HEK293 (cell line): Measurements from ENCODE around the gene GRK5.
"Not testable (repeated sequence)": the region's sequence is repeated elsewhere in the genome, so short reads cannot be mapped to it uniquely, and the experiment has no call there.

Experiments used
- CTCF ChIA-PET: fragments of 350-600 bp; formaldehyde crosslinking; extraction: SDS; loops from one replicate; lab custom pipeline; 2021; ENCODE audit warnings: antibody characterized with exemption; lab: Yijun Ruan, JAX
- POLR2A ChIA-PET: fragments of 300-600 bp; formaldehyde crosslinking; extraction: SDS; loops from one replicate; lab custom pipeline; 2020; ENCODE audit warnings: antibody characterized with exemption, inconsistent platforms; lab: Yijun Ruan, JAX
- H3K27ac ChIP-seq: fragments of 200-500 bp; sonication (Bioruptor generic); 2 replicates; pipeline ENCODE4 v1.5.1; 2014; ENCODE audit warnings: low read depth, low read length, control low read depth, inconsistent platforms; ENCODE audit errors: extremely low read depth
- H3K36me3 ChIP-seq, 2 experiments: fragments of 200-500 bp in 1 of 2; sonication (Bioruptor generic) in 1 of 2; 1 replicate in 1 of 2; 2 replicates in 1 of 2; pipeline ENCODE4 v1.5.1; 2014 to 2017; ENCODE audit warnings: inconsistent platforms in 2 of 2, low read length in 2 of 2; ENCODE audit not compliant: control insufficient read depth in 2 of 2, insufficient read depth in 1 of 2
- H3K4me1 ChIP-seq: fragments of 200-500 bp; sonication (Bioruptor generic); 2 replicates; pipeline ENCODE4 v1.5.1; 2014; ENCODE audit warnings: mild to moderate bottlenecking, low read length, inconsistent platforms; ENCODE audit not compliant: control insufficient read depth, insufficient read depth
- H3K4me3 ChIP-seq: 2 replicates; pipeline ENCODE4 v1.5.1; 2011; ENCODE audit warnings: low read depth, mild to moderate bottlenecking, control low read depth, low read length, moderate library complexity
- H3K9me3 ChIP-seq: fragments of 200-500 bp; sonication (Bioruptor generic); 2 replicates; pipeline ENCODE4 v1.5.1; 2014; ENCODE audit warnings: low read depth, low read length, inconsistent platforms; ENCODE audit not compliant: control insufficient read depth, insufficient read depth
- GLIS1 ChIP-seq: fragments of 450-650 bp; formaldehyde crosslinking; IDR thresholded peaks from 2 replicates; pipeline ENCODE4 v1.5.1; 2016; ENCODE audit warnings: missing biosample characterization, missing genetic modification characterization
- MEIS1 ChIP-seq: sonication (generic); formaldehyde crosslinking; IDR thresholded peaks from 2 replicates; pipeline ENCODE4 v1.8.1; 2022; ENCODE audit warnings: missing genetic modification reagents, mild to moderate bottlenecking, borderline replicate concordance
- SETDB1 ChIP-seq: IDR thresholded peaks from one replicate; pipeline ENCODE4 v1.6.1; 2017; ENCODE audit warnings: mild to moderate bottlenecking, low read length, moderate library complexity, mixed read lengths; ENCODE audit not compliant: insufficient read length
- ZNF112 ChIP-seq: fragments of 450-650 bp; formaldehyde crosslinking; IDR thresholded peaks from 2 replicates; pipeline ENCODE4 v1.5.0; 2017; ENCODE audit warnings: missing biosample characterization, missing genetic modification characterization
- ZNF121 ChIP-seq: fragments of 450-650 bp; formaldehyde crosslinking; IDR thresholded peaks from 2 replicates; pipeline ENCODE4 v1.5.1; 2016; ENCODE audit warnings: missing biosample characterization, missing genetic modification characterization
- ZNF132 ChIP-seq: fragments of 450-650 bp; formaldehyde crosslinking; IDR thresholded peaks from 2 replicates; pipeline ENCODE4 v1.5.1; 2017; ENCODE audit warnings: missing biosample characterization, missing genetic modification characterization, borderline replicate concordance
- ZNF155 ChIP-seq: fragments of 450-650 bp; formaldehyde crosslinking; IDR thresholded peaks from 2 replicates; pipeline ENCODE4 v1.5.1; 2016; ENCODE audit warnings: missing biosample characterization, missing genetic modification characterization
- ZNF174 ChIP-seq: fragments of 450-650 bp; formaldehyde crosslinking; IDR thresholded peaks from 2 replicates; pipeline ENCODE4 v1.5.0; 2017; ENCODE audit warnings: missing biosample characterization, mild to moderate bottlenecking, missing genetic modification characterization
- ZNF175 ChIP-seq: fragments of 450-650 bp; formaldehyde crosslinking; IDR thresholded peaks from 2 replicates; pipeline ENCODE4 v1.5.1; 2016; ENCODE audit warnings: missing biosample characterization, missing genetic modification characterization
- ZNF202 ChIP-seq: fragments of 450-650 bp; formaldehyde crosslinking; IDR thresholded peaks from 2 replicates; pipeline ENCODE4 v1.5.1; 2016; ENCODE audit warnings: missing biosample characterization, missing genetic modification characterization, borderline replicate concordance
- ZNF518A ChIP-seq: fragments of 450-650 bp; formaldehyde crosslinking; conservative IDR thresholded peaks from 2 replicates; pipeline ENCODE4 v1.5.1; 2016; ENCODE audit warnings: low read depth, missing biosample characterization, missing genetic modification characterization
- ZNF558 ChIP-seq: fragments of 450-650 bp; formaldehyde crosslinking; IDR thresholded peaks from 2 replicates; pipeline ENCODE4 v1.5.1; 2016; ENCODE audit warnings: missing biosample characterization, missing genetic modification characterization
- ZNF561 ChIP-seq: fragments of 450-650 bp; IDR thresholded peaks from 2 replicates; pipeline ENCODE4 v1.5.1; 2018; ENCODE audit warnings: missing biosample characterization, missing genetic modification characterization, borderline replicate concordance
- ZNF660 ChIP-seq: fragments of 450-650 bp; IDR thresholded peaks from 2 replicates; pipeline ENCODE4 v1.5.1; 2018; ENCODE audit warnings: missing biosample characterization, mild to moderate bottlenecking, missing genetic modification characterization
- ZNF747 ChIP-seq: fragments of 450-650 bp; formaldehyde crosslinking; IDR thresholded peaks from 2 replicates; pipeline ENCODE4 v1.5.1; 2016; ENCODE audit warnings: missing biosample characterization, missing genetic modification characterization
- ZNF792 ChIP-seq: fragments of 450-650 bp; formaldehyde crosslinking; IDR thresholded peaks from 2 replicates; pipeline ENCODE4 v1.5.1; 2016; ENCODE audit warnings: missing biosample characterization, missing genetic modification characterization
- ZNF830 ChIP-seq: fragments of 450-650 bp; IDR thresholded peaks from 2 replicates; pipeline ENCODE4 v1.5.0; 2018; ENCODE audit warnings: missing biosample characterization, missing genetic modification characterization, low read depth, mild to moderate bottlenecking, moderate library complexity

The GRK5 gene

DNA sequence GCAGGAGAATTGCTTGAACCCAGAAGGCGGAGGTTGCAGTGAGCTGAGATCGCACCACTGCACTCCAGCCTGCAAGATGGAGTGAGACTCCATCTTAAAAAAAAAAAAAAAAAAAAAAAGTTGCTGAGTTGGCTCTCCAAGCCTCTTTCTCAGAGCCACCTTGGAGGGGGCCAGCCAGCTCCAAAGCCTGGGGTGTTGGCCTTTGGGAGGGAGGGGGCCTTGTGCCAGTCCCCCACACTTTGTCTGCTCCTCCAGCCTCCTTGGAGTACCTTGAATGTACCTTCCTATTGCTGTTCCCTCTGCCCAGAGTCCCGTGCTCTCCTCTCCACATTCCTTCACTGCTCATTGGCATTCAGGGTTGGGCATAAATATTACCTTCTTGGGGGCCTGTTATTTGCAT lies 62.4 kb downstream of the GRK5 start:
- ChIA-PET POLR2A (no interaction called here), CTCF (no interaction called here)
- peaks cover 7% of the 10 kb centered on the region for H3K4me1 ChIP-seq
- H3K27ac ChIP-seq = no peak overlapping the region
- no peak for TF ChIP-seq ZNF175 (tag by site-specific recombination)
- H3K36me3 ChIP-seq = no peaks in the 10 kb centered on the region
- no peak overlapping the region for H3K4me3 ChIP-seq
- H3K9me3 ChIP-seq = no peaks in the 10 kb centered on the region

- Histone ChIP-seq H3K4me3 (no peak overlapping the region), H3K36me3 (no peaks in the 10 kb centered on the region), H3K4me1 (peaks cover 9% of the 10 kb centered on the region), H3K27ac (no peak overlapping the region), H3K9me3 (no peaks in the 10 kb centered on the region)
- TF ChIP-seq ZNF660 (tag by site-specific recombination) (no peak), ZNF747 (no peak)
- POLR2A ChIA-PET = interaction anchor here (1.0 kb wide), 1 partner anchor 64 kb away, joined by 3 read pairs; no protein-coding TSS in a partner anchor
- CTCF ChIA-PET = interaction anchor here (0.7 to 2.7 kb wide), 6 partner anchors 61 to 174 kb away, joined by 3 to 14 read pairs (median 4); partner anchors contain the start of gene GRK5
These were observed 63.5 kb downstream of the GRK5 start for GRCh38 chr10:119270762-119271366.

DNA sequence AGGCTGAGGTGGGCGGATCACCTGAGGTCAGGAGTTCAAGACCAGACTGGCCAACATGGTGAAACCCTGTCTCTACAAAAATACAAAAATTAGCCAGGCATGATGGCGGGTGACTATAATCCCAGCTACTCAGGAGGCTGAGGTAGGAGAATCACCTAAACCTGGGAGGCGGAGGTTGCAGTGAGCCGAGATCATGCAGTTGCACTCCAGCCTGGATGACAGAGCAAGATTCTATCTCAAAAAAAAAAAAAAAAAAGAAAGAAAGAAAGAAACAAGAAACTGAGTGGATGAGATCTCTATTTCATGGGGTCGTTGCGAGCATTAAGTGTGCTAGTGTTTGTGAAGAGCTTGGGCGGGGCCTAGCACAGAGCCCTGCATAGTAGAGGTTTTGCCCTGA lies 65.0 kb downstream of the GRK5 start:
- H3K4me3 ChIP-seq, H3K36me3 ChIP-seq, H3K4me1 ChIP-seq, H3K9me3 ChIP-seq, H3K27ac ChIP-seq: not testable (repeated sequence)
- ChIA-PET CTCF (interaction anchor here (1.1 to 2.7 kb wide), 4 partner anchors 62 to 173 kb away, joined by 3 to 14 read pairs (median 6); partner anchors contain the start of gene GRK5), POLR2A (interaction anchor here (0.6 kb wide), 1 partner anchor 62 kb away, joined by 3 read pairs; no protein-coding TSS in a partner anchor)

GRCh38 chr10:119272736-119273135 lies 65.4 kb downstream of the GRK5 start:
- ChIA-PET POLR2A (interaction anchor here (0.6 kb wide), 1 partner anchor 63 kb away, joined by 3 read pairs; no protein-coding TSS in a partner anchor), CTCF (interaction anchor here (1.1 to 2.7 kb wide), 2 partner anchors 74 to 173 kb away, joined by 4 to 7 read pairs; no protein-coding TSS in a partner anchor)
- Histone ChIP-seq H3K9me3 (no peaks in the 10 kb centered on the region), H3K4me1 (peaks cover 9% of the 10 kb centered on the region), H3K36me3 (no peaks in the 10 kb centered on the region), H3K4me3 (no peak overlapping the region), H3K27ac (no peak overlapping the region)
- TF ChIP-seq ZNF174 (no peak), ZNF792 (no peak), ZNF112 (tag by site-specific recombination) (no peak), GLIS1 (no peak)

- H3K4me1 ChIP-seq = peaks cover 9% of the 10 kb centered on the region
These were observed 66.0 kb downstream of the GRK5 start for GRCh38 chr10:119273413-119273812.

More at GRCh38 chr10:119273413-119273812, 66.0 kb downstream of the GRK5 start:
- ChIA-PET CTCF (interaction anchor here (0.6 to 2.7 kb wide), 4 partner anchors 74 to 215 kb away, joined by 3 to 7 read pairs (median 4); no protein-coding TSS in a partner anchor), POLR2A (interaction anchor here (0.5 kb wide), 1 partner anchor 30 kb away, joined by 3 read pairs; no protein-coding TSS in a partner anchor)
- H3K27ac ChIP-seq = no peak overlapping the region
- no peaks in the 10 kb centered on the region for H3K36me3 ChIP-seq
- no peak for TF ChIP-seq SETDB1
- TF ChIP-seq ZNF518A (tag by site-specific recombination) = no peak
- no peak for TF ChIP-seq ZNF558 (tag by site-specific recombination)
- TF ChIP-seq MEIS1 (CRISPR knock-in tag) = no peak
- TF ChIP-seq ZNF830 (tag by site-specific recombination) = no peak
- no peak for TF ChIP-seq ZNF561 (tag by site-specific recombination)
- no peak for TF ChIP-seq ZNF121 (tag by site-specific recombination)
- TF ChIP-seq ZNF132 = no peak
- TF ChIP-seq ZNF202 (tag by site-specific recombination) = no peak
- no peak for TF ChIP-seq ZNF155 (tag by site-specific recombination)
- no peak overlapping the region for H3K4me3 ChIP-seq
- no peaks in the 10 kb centered on the region for H3K9me3 ChIP-seq
